ENCODE results near the gene PPP2R5A. TPM values are rescaled to one million over a fixed set of nuclear protein-coding genes. Genes with fewer than 3 reads are reported as not detected.

Gene PPP2R5A
- total RNA-seq, 1 donor from 2014 or later, result 25.5 TPM

- TF ChIP-seq, protein P1, sequence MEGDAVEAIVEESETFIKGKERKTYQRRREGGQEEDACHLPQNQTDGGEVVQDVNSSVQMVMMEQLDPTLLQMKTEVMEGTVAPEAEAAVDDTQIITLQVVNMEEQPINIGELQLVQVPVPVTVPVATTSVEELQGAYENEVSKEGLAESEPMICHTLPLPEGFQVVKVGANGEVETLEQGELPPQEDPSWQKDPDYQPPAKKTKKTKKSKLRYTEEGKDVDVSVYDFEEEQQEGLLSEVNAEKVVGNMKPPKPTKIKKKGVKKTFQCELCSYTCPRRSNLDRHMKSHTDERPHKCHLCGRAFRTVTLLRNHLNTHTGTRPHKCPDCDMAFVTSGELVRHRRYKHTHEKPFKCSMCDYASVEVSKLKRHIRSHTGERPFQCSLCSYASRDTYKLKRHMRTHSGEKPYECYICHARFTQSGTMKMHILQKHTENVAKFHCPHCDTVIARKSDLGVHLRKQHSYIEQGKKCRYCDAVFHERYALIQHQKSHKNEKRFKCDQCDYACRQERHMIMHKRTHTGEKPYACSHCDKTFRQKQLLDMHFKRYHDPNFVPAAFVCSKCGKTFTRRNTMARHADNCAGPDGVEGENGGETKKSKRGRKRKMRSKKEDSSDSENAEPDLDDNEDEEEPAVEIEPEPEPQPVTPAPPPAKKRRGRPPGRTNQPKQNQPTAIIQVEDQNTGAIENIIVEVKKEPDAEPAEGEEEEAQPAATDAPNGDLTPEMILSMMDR (IDR thresholded peaks at IDR 0.05; ENCODE audit: unreplicated experiment), result no peak
- no peak for DNase-seq (ENCODE audit: low spot score)
- peaks cover 24% of the 10 kb centered on the region for H3K4me1 Mint-ChIP-seq (ENCODE audit: unreplicated experiment)
- peaks cover 5% of the 10 kb centered on the region for H3K27me3 Mint-ChIP-seq (ENCODE audit: unreplicated experiment)
- no peak overlapping the region for H3K4me3 Mint-ChIP-seq (ENCODE audit: unreplicated experiment)
- H3K27ac Mint-ChIP-seq (ENCODE audit: unreplicated experiment), result peak overlapping the region; percentile 34
- peaks cover 5% of the 10 kb centered on the region for H3K36me3 Mint-ChIP-seq (ENCODE audit: low read depth, unreplicated experiment)
- H3K9me3 Mint-ChIP-seq (ENCODE audit: unreplicated experiment), result no peaks in the 10 kb centered on the region
Measured at GRCh38 chr1:212290608-212291007, 5.4 kb downstream of the PPP2R5A start.

GRCh38 chr1:212291505-212292134 lies 6.4 kb downstream of the PPP2R5A start:
- H3K9me3 Mint-ChIP-seq (ENCODE audit: unreplicated experiment), result no peaks in the 10 kb centered on the region
- peaks cover under 1% of the 10 kb centered on the region for H3K36me3 Mint-ChIP-seq (ENCODE audit: low read depth, unreplicated experiment)
- peak; percentile 13 for DNase-seq (ENCODE audit: low spot score)
- no peak overlapping the region for H3K27ac Mint-ChIP-seq (ENCODE audit: unreplicated experiment)
- peaks cover under 1% of the 10 kb centered on the region for H3K27me3 Mint-ChIP-seq (ENCODE audit: unreplicated experiment)
- peaks cover 19% of the 10 kb centered on the region for H3K4me1 Mint-ChIP-seq (ENCODE audit: unreplicated experiment)
- no peak overlapping the region for H3K4me3 Mint-ChIP-seq (ENCODE audit: unreplicated experiment)
- TF ChIP-seq, protein P1 (IDR thresholded peaks at IDR 0.05; ENCODE audit: unreplicated experiment), result no peak

DNA sequence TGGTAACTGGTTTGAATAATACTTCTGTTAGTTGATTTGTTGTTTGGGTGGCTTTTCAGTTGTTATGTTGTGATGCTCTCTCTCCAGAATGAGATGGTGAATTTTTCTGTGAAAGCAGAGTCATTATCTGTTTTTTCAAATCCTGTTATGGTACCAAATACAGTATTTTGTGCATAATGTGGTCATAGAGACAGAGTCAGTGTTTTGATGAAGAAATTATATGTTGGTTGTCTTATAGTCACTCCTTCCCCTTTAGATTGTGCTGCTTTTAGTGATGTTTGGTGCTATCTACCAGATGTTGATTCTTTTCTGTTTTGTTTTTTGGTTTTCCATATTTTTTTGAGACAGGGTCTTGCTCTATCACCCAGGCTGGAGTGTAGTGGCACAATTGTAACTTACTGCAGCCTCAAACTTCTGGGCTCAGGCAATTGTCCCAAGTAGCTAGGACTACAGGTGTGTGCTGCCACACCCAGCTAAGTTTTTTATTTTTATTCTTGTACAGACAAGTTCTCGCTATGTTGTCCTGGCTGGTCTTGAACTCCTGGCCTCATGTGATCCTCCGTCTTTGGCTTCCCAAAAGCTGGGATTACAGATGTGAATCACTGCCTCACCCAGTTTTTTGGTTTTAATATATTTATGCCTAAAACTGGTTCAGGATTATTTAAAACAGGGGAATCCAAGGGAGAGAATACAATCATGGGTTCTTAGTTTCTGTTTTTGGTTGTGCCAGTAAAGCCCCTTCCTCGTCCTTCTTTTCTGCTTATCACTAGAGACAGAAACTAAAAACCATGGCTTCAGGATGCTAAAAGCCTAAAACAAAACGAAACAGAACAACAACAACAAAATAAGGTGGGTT lies 7.3 kb downstream of the PPP2R5A start:
- H3K4me3 Mint-ChIP-seq (ENCODE audit: unreplicated experiment), result no peak overlapping the region

DNA sequence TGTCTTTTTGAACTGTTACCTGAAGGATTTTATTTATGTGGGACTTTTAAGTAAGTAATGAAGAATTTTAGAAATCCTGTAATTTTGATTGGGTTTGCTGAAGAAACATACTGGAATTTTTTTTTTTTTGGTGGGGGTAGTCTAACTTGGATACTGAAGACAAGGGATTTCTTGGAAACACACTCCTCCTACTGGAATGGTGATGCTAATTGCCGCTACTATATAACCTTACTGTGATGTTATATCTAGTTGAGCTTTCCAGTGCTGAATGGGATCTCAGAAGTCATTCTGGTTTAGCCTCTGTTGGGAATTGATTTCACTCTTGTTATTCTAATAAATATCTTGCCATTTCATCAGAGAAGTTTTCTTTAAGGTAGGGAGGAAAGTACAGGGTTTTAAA lies 8.4 kb downstream of the PPP2R5A start:
- no peaks in the 10 kb centered on the region for H3K36me3 Mint-ChIP-seq (ENCODE audit: low read depth, unreplicated experiment)
- H3K4me3 Mint-ChIP-seq (ENCODE audit: unreplicated experiment), result no peak overlapping the region
- no peak overlapping the region for H3K27ac Mint-ChIP-seq (ENCODE audit: unreplicated experiment)
- peaks cover 12% of the 10 kb centered on the region for H3K4me1 Mint-ChIP-seq (ENCODE audit: unreplicated experiment)
- no peak for DNase-seq (ENCODE audit: low spot score)
- no peaks in the 10 kb centered on the region for H3K27me3 Mint-ChIP-seq (ENCODE audit: unreplicated experiment)
- TF ChIP-seq, protein P1 (IDR thresholded peaks at IDR 0.05; ENCODE audit: unreplicated experiment), result peak; percentile 13
- no peaks in the 10 kb centered on the region for H3K9me3 Mint-ChIP-seq (ENCODE audit: unreplicated experiment)

More for the DNA sequence above, 7.3 kb downstream of the PPP2R5A start:
- Mint-ChIP-seq H3K4me1 (ENCODE audit: unreplicated experiment) (peaks cover 12% of the 10 kb centered on the region), H3K27ac (ENCODE audit: unreplicated experiment) (no peak overlapping the region), H3K36me3 (ENCODE audit: low read depth, unreplicated experiment) (no peaks in the 10 kb centered on the region), H3K9me3 (ENCODE audit: unreplicated experiment) (no peaks in the 10 kb centered on the region), H3K27me3 (ENCODE audit: unreplicated experiment) (no peaks in the 10 kb centered on the region)
- DNase-seq (ENCODE audit: low spot score), result no peak
- TF ChIP-seq, protein P1 (IDR thresholded peaks at IDR 0.05; ENCODE audit: unreplicated experiment), result no peak

DNA sequence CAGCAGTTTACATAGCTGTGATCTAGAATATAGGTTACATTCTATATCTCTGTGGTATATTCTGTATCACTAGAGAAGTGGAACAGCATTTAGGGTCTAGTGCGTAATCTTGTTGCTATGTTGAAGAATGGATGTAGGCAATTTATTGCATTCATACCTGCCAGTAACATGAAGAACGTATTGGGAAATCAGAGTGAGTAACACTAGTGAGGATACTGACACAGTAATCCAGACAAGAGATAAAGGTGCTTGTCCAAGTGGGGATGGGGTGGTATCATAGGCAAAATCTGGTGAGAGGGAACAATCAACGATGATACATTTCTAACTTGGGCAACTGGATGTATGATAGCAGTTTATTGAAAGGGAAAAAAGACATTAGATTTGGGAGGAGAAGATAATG lies 9.8 kb downstream of the PPP2R5A start:
- Mint-ChIP-seq H3K4me3 (ENCODE audit: unreplicated experiment) (no peak overlapping the region), H3K27me3 (ENCODE audit: unreplicated experiment) (no peaks in the 10 kb centered on the region), H3K36me3 (ENCODE audit: low read depth, unreplicated experiment) (no peaks in the 10 kb centered on the region), H3K9me3 (ENCODE audit: unreplicated experiment) (no peaks in the 10 kb centered on the region), H3K4me1 (ENCODE audit: unreplicated experiment) (peaks cover 12% of the 10 kb centered on the region), H3K27ac (ENCODE audit: unreplicated experiment) (no peak overlapping the region)
- TF ChIP-seq, protein P1 (IDR thresholded peaks at IDR 0.05; ENCODE audit: unreplicated experiment), result no peak
- DNase-seq (ENCODE audit: low spot score), result no peak
